NCI-H128 (cell line): ENCODE measurements around the gene RFT1.

Experiments used
- DNase-seq: peaks from one replicate; lab custom pipeline; 2025; ENCODE audit not compliant: unreplicated experiment; lab: John Stamatoyannopoulos, UW

Gene RFT1

DNA sequence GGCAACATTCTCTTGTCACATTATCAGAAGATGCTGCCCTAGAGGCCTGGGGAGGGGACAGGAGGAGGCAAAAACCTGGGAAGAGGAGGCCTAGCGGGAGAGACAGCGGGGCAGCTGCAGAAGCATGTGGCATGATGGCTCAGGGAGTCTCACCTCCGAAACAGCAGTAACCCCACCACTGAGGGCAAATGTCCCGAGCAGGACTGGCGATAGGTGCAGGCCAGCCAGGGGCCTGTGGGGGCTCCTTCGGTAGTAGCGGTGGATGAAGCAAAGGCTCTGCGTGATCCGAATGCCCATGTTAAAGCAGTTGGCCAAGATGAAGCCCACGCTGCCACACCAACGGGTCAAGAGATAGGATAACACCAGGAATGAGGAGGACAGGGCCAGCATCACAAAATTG is 38.0 kb downstream of the RFT1 start:
- no peak for DNase-seq

DNA sequence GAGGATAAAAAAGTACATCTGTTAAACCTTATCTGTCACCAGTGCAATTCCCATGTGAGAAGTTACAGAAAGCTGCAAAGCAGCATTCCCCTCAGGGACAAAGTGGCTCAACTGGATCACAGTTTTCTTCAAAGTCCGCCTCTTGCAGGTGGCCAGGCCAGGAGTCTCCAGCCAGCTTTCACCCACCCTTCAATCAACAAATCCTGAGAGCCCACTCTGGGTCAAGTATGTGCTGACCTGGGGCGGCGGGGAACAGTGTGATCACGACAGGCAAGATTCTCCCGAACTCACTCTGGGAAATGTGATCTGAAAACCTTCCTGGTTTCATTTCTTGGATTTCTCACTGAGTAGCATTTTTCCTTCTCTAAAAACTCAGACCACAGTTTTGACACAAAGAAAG is 39.2 kb downstream of the RFT1 start:
- DNase-seq, result no peak

DNA sequence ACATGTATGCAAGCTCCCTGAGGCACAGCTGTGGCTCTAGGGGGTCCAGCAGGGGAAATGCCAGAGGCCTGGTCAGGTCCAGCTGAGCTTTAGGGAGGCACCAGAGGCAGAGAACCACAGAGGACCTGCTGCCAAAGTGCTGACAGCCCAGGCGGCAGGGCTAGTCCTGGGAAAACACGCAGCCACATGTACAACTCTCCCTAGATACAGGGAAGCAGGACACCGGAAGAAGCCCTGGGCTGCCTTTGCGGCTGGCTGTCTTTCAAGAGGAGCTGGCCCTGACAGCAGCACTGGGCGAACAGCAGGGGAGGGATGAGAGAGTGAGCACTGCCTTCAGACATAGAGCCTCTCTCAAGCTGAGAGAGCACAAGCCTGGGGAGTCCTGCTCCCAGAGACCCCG is 40.7 kb downstream of the RFT1 start:
- no peak for DNase-seq

DNA sequence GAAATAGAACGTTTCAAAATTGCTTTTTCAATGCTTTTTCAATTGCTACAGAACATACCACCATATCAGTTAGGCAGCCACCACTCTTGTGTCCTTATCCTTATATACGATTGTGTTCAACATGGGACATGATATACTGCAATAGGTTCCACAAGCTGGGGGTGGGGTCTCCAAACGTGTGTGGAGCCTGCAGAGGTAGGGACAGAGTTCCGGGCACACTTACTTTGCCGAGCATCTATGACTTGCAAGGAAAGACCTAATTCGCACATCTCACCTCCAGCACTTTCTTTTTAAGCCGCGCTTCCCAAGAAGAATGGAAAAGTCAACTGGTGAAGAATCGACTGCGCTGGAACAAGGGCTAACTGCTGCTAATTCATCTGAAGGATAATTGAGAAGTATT is 44.8 kb downstream of the RFT1 start:
- DNase-seq, result no peak

DNA sequence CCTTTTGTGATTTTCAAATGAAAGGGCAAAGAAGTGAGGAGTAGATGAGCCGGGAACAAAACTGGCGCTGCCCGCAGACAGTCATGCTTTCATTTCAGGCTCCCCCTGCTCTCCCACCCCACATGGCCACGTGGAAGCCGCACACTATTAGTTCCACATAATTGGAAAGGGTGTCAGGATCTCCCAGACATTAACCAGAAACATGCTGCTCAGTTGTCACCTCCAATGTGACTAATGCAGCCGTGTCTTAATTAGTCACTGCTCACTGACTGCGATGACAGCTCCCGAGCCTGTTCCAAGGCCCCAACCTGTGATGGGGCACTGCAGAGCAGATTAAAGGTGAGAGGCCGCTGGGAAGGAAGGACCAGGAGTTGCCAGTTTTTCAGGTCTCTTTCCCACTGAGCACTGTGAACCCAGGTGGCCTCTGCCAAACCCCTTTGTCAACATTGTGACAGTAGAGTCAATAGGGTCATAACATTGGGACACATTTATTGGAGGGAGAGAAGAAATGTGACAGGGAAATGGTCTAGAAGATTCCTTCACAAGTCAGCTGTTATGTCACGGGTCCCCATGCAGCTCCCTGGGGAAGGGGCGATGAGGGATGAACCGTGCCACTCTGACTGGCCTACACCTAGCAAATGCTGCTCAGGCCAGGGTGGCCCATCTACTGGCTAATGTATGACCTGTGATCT is 45.8 kb downstream of the RFT1 start:
- no peak for DNase-seq

DNA sequence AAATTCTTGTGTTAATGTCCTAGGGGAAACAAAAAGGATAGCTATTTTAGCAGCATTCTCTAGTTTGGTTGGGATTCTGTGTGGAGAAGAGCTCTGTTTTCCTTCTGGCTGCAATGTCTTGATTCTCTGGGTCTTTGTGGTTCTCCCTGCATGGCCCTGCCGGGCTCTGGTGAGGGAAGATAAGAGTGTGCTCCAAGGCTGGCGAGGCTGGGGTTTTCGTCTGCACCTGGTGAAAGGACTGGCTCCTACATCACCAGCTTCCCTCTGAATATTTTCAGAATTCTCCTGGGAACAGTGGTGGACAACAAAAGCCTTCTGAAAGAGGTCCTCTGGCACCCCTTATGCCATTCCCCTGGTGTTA is 46.3 kb downstream of the RFT1 start:
- no peak for DNase-seq

DNA sequence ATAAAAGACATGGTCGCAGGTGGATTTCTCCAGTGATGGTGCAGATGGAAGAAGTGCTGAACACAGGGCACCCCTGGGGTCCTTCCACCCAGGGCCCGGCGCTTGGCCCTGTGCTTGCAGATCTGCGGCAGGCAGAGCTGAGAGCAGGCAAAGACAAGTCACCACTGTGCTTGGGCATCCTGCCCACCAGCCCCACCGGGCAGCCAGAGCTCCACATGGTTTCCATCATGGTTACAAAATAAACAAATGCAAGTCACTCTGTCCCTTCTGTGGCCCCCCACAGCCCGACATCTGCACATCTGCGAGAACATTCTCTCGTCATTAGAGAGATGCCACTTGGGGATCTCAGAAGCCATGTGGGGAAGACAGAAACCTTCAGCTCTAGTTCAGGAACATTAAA is 46.7 kb downstream of the RFT1 start:
- no peak for DNase-seq

DNA sequence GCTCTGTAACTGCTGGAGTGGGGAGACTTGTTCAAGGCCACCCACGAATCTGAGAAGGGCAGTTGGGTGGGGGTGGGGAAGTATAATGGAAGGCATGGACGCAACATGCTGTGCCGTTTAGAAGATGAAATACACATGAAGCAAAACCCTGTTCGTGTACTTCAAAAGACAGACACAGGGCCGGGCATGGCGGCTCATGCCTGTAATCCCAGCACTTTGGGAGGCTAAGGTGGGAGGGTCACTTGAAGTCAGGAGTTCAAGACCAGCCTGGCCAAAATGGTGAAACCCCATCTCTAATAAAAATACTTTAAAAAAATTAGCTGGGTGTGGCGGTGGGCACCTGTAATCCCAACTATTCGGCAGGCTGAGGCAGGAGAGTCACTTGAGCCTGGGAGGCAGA is 47.5 kb downstream of the RFT1 start:
- DNase-seq, result no peak

DNA sequence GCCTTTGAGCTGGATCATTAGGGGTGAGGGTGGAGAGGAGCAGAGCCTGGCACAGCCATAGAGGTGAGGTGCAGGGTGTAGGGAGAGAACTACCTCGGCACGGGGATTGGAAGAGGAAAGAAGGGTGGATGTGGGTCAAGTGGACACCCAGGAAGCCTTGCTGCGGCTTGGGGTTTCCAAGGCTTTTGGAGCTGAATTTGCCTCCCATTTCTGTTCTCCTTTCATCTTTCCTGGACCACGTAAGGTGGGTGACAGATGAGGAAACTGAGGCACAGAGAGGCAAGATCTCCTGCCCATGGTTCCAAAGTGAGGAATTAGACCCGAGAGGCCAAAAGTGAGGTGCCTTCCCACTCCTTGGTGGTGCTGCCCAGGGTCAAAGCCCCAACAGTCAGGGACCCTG is 48.9 kb downstream of the RFT1 start:
- DNase-seq, result no peak

DNA sequence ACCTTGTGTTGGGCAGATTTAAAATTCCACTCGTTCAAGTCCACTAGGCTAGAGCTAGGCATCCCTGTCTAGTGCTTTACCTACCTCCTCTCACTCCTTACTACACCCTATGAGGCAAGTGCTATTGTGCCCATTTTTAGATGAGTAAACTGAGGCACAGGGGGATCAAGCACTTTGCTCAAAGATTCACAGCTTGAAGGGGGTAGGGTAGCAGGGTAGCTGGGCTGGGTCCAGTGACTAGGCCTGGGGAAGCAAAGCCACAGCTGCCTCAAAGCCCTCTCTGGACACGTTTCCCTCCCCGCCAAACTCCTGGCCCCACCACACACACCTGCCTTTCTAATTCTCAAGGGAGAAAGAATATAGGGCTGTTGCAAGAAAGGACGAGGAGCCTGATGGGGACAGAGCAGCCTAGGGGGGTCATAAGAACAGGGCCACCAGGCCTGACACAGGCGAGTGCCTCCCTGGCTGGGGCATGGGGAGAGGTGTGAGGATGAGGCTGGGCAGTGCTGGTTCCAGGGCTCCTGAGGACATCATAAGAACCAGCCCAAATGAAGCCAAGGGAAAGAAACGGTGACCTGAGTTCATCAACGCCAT is 49.5 kb downstream of the RFT1 start:
- no peak for DNase-seq

DNA sequence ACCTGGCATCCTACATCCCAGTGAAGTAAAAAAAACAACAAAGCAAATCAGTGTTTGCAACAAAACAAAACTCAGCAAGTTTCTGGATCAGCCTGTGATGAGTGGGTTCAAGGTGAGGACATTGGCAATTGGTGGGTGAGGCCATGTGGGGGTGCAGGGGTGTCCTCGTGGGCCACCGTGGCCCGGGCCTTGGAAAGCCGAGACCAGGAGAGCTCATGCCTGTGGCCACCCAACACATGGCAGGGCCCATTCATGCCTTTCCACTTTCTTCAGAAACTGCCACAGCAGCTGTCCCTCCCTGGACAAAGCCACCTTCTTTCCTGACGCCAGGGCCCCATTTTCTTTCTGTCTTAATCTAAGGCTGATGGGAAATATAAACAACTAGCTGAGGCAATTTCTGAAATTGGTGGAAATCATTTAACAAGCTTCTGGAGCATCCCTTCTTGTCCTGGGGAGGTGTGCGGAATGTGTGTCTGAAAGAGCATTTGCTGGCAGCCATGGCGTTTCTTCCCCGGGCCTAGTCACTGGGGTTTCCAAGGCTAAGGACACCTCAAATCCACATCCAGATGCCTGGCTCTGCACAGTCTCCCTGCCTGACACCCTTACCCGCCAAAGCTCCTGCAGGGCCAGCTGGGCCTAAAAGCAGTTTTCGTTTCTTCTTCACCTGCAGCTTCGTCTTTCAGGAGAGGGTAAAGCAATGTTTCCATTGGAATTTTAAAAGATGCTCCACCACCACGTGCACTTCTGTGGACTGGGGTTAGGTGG is 50.3 kb downstream of the RFT1 start:
- no peak for DNase-seq

DNA sequence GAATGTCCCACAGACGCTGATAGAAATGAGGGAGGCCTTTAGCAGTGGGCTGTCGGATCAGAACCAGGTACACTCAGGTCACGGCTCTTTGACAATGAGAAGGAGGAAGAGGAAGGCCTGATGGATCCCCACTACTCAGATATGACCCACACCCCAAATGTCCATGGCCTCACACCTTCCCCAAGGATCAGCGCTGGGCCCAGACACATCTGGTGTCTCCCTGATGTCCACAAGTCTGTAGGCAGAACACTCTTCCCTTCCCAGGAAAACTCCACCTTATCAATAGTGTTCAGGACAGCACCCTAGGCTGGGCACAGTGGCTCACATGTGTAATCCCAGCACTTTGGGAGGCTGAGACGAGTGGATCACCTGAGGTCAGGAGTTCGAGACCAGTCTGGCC is 51.1 kb downstream of the RFT1 start:
- no peak for DNase-seq

DNA sequence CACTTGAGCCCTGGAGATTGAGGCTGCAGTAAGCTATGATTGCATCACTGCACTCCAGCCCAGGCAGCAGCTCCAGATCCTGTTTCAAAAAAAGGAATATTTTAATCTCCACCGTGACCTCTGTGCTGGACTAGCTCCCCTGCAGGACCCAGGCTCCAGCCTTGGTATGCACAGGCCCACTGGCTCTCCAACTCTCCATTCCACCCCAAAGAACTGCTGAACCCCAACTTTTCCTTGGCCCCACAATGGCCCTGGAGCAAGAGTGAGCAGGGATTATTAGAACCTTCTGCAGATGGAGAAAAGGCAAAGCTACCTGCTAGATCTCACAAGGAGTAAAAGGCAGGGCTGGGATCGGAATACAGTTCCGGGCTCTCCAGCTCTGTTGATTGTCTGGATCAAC is 51.6 kb downstream of the RFT1 start:
- DNase-seq, result no peak

DNA sequence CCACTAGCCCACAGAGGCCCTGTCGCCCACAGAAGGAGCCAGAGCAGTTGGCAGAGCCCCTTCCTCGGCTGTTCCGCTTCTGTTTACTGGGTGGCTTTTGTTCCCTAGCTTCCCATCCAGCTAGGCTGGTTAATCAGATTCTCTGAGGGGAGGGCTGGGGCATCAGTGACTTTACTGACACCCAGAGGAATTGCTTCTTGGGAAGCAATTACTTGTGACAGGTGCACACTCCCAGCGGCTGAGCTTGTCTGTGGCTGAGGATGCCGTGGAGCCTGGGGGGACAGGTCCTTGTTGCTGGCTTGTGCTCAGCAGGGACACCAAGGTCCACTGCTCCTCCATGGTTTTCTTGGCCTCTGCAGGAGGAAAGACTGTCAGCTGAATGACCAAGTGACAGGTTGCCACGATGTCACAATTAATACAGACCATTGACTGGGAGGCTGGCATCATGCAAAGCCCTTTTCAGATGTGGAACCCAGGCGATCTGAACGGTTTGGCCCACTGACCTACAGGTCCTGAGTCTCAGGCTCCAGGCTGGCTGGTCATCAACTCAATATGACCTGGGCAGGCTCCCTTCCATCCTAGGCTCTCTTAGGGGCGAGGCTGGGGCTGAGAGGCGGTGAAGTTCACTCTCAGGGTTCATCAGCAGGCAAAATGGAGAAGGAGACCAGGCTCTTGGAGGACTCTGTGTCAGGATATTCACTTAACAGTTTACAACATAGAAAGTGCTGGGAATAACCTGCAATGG is 52.6 kb downstream of the RFT1 start:
- no peak for DNase-seq

DNA sequence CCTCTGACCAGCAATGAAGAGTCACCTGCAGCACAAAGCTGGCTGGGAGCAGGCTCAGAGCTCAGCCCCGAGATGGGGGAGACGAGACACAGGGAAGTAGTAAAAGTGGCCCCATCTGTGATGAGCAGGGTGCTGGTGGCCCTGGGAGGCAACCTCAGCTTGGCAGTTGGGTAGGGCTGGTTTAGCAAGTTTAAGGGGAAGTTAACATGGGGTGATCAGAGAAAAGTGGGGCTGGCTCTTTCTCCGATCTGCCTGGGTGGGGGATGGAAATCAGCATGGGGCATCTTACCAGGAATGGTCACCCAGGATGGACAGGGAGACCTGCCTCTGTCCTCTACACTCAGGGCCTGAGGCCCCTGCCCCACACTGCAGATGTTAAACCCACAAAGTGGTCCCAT is 54.5 kb downstream of the RFT1 start:
- no peak for DNase-seq

DNA sequence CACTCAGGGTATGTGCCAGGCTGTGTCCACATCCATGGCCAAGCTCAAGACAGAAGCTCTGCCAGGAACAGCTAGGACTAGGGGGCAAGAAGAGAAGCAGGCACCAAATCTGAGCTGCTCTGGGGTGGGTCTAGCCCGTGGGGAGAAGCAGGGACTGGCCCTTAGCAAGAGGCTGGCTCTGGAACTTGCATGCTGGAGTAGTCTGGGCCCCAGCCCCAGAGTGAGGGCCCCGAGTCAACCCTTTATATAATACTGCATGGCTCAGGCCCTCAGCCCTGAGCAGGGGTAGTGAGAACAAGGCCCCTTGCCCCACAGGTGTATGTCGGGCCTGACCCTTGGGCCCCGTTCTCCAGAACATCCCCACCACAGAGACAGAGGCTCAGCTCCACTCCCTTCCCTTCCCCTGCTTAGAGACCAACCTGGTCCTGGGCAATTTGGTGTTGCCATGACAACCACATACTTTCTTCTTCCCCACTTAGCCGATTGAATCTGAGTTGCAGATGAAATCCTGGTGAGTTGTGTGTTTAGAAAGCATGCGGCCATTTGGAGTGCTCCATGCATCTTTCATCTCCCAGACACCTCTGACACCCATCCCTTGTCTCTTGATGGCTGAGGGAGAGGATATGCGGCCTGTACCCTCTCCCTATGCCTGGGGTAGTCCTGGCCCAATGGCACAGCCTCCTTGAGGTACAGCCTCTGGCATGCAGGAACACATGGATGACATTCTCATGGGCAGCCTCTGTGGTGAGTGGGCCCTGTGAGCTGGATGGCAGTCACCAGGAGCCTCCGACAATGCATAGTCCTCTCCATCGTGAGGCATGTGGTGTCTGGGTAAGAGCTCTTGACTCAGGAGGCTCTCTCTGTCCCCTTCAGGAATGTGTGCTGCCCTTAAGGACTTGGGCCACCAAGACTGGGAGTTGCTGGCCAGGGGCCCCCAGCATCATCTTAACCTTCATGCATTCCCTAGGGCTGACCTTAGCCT is 55.2 kb downstream of the RFT1 start:
- no peak for DNase-seq

DNA sequence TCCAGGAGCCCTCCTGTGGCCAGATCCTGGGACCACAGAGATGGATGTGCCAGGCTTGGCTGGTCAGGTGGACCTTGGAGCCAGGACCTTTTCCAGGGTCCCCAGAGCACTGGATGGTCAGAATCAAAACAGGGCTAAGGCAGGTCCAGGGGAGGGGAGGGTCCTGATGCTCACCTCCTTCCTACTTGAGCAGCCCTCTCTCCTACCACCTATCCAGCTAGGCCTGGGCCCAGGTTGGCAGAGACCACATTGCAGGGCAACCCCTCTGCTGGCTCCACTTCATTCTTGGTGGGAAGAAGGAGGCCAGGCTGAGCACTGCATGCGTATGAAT is 55.9 kb downstream of the RFT1 start:
- no peak for DNase-seq

DNA sequence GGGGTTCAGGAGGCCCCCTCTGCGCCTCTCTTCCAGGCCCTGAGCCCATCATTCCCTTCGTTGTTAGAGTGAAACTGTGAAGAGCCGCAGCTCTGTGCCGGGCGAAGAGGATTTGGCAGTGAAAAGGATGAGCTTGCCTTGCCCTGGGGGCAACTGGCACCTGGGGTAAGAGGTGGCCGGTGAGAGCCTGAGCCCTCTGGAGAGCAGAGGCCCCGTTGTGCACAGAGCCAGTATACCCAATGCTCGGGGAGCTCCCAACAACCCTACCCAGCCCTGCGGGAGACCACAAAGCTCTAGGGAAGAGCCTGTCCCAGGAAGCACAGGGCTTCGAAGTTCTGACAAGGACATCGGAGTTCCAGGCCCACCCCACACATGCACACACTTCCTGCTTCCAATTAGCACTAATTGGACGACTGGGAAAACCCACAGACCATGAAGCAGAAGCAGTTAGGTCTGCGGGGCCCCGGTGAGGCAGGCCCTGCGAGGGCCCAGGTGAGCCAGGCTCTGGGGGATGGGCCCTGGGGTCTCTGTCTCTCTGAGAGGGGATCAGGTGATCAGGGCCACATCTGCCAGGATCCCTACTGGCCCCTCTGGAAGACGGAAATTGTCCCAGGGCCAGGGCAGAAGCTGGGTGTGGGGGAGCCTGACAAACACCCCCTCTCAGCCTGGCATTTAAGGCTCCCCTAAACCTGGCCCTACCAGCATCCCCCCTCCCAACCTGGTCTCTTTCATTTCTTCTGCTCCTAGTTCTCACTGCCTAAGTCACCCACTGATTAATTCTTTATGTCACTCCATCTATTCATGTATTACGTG is 56.5 kb downstream of the RFT1 start:
- DNase-seq, result no peak

DNA sequence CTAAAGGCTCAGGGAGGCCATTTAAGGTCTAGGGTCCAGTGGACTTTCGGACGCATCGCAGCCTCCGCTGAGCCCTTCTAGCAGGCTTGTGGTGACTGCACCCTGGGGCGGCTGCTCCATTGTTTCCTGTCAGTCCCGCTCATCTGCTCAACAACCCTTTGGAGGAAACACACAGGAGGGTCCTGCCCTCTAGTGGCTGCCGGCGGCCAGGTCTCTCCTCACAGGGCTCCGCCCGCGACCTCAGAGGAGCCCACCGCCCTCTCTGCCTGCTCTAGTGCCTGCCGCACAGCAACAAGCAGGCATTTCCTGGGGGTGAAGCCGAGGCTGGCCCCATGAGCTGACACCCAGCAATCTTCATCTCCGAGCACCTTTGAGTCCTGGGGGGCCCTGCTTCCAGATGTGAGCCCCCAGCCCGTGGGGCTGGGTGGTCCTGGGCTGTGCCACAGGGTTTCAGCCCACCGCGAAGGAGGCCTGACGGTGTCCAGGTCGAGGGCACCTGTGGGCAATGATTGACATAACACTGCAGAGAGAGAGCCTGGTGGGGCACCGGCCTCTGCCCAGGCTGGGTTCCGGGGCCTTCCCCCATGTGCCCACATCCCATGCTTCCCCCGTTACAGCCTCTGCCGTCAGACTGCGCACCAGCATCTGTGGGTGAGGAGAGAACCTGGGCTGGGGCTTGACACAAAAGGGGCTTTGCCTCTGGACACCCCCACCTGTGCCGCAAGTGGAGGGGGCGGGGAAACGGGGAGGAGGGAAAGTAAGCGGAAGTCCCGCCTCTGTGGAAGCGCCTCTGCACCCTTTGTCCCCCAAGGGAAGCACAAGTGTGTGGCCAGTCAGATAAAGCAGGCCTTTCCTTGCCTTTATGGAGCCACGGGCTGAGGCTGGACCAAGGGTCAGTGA is 57.3 kb downstream of the RFT1 start:
- DNase-seq, result peak; percentile 28
